HCT116 (cell line): Measurements from ENCODE around the gene PCSK6. TPM values are rescaled to one million over a fixed set of nuclear protein-coding genes. Genes with fewer than 3 reads are reported as not detected.

Source experiments
- ATAC-seq: fragments of 200-7000 bp; cut with Tn5 transposase; 2 replicates; pipeline ENCODE4 v1.9.1; 2020; ENCODE audit warnings: mild to moderate bottlenecking, moderate library complexity
- BruUV-seq: library from RNA; stranded (reverse); fragments of 400-500 nt; replicated peaks from 2 replicates; lab custom pipeline; 2021; lab: Mats Ljungman, UMichigan
- CTCF ChIA-PET: fragments of 300-600 bp; sonication (Branson Sonifier 250); formaldehyde crosslinking; loops from one replicate; lab custom pipeline; 2021; ENCODE audit warnings: antibody characterized with exemption; lab: Charles Lee
- POLR2A ChIA-PET: fragments of 300-600, 350-600 bp; sonication (Branson Sonifier 250); formaldehyde crosslinking; loops from one replicate; lab custom pipeline; 2021; ENCODE audit warnings: antibody characterized with exemption; lab: Charles Lee
- RAD21 ChIA-PET, 2 experiments: fragments of 300-600 bp; sonication (Branson Sonifier 250); formaldehyde crosslinking; loops; one replicate each; lab custom pipeline; 2023; ENCODE audit warnings: low total read pairs in 2 of 2; ENCODE audit not compliant: uncharacterized antibody in 2 of 2, unreplicated experiment in 2 of 2, low non-redundant PET in 1 of 2; lab: Charles Lee
- DNase-seq: peaks from one replicate; pipeline ENCODE4 v3.0.0-alpha.2; 2010; ENCODE audit warnings: low read depth, low spot score
- H2AFZ ChIP-seq: fragments of 200-600 bp; shearing (Covaris generic), sonication (generic); 2 replicates; pipeline ENCODE4 v1.6.1; 2017; ENCODE audit warnings: low read depth, mixed run types, mixed read lengths, antibody characterized with exemption, low read length; ENCODE audit not compliant: poor library complexity, severe bottlenecking
- H3K27ac ChIP-seq: 2 replicates; pipeline ENCODE4 v1.5.1; 2012; ENCODE audit warnings: low read depth, low read length
- H3K27me3 ChIP-seq: fragments of 200-600 bp; sonication (generic); 2 replicates; pipeline ENCODE4 v1.6.1; 2016; ENCODE audit warnings: mixed run types, low read length, mixed read lengths; ENCODE audit not compliant: insufficient read depth
- H3K36me3 ChIP-seq, 2 experiments: fragments of 200-500 bp in 1 of 2; fragments of 200-600 bp in 1 of 2; sonication (Bioruptor generic) in 1 of 2; sonication (generic) in 1 of 2; 2 replicates each; pipeline versions ENCODE4 v1.5.1 to v1.6.1; 2014 to 2016; ENCODE audit warnings: low read length in 2 of 2, inconsistent platforms in 1 of 2, mixed read lengths in 1 of 2, mixed run types in 1 of 2; ENCODE audit not compliant: insufficient read depth in 2 of 2, control insufficient read depth in 1 of 2
- H3K4me1 ChIP-seq, 2 experiments: fragments of 200-600 bp in 1 of 2; sonication (generic) in 1 of 2; 2 replicates each; pipeline versions ENCODE4 v1.5.1 to v1.6.1; 2012 to 2017; ENCODE audit warnings: low read length in 2 of 2, inconsistent platforms in 1 of 2, mild to moderate bottlenecking in 1 of 2, mixed read lengths in 1 of 2, mixed run types in 1 of 2, moderate library complexity in 1 of 2; ENCODE audit not compliant: insufficient read depth in 2 of 2, control insufficient read depth in 1 of 2
- H3K4me2 ChIP-seq: fragments of 200-600 bp; sonication (generic); 2 replicates; pipeline ENCODE4 v1.6.1; 2017; ENCODE audit warnings: mixed run types, low read length, mixed read lengths
- H3K4me3 ChIP-seq, 2 experiments: fragments of 200-600 bp in 1 of 2; sonication (generic) in 1 of 2; replicated peaks in 1 of 2; 2 replicates each; pipeline ENCODE4 v1.5.1; 2011 to 2016; ENCODE audit warnings: low read length in 2 of 2, control low read depth in 1 of 2, low read depth in 1 of 2, mild to moderate bottlenecking in 1 of 2, mixed read lengths in 1 of 2, mixed run types in 1 of 2
- H3K79me2 ChIP-seq: fragments of 200-600 bp; sonication (generic); 2 replicates; pipeline ENCODE4 v1.6.1; 2017; ENCODE audit warnings: mild to moderate bottlenecking, mixed run types, low read length, moderate library complexity, mixed read lengths; ENCODE audit not compliant: insufficient read depth
- H3K9ac ChIP-seq: fragments of 200-600 bp; sonication (generic); 2 replicates; pipeline ENCODE4 v1.6.1; 2016; ENCODE audit warnings: low read length, mixed read lengths
- H3K9me2 ChIP-seq: fragments of 200-600 bp; sonication (generic), shearing (Covaris generic); 2 replicates; pipeline ENCODE4 v1.6.1; 2017; ENCODE audit warnings: mixed run types, mild to moderate bottlenecking, moderate library complexity; ENCODE audit not compliant: insufficient read depth
- H3K9me3 ChIP-seq, 2 experiments: fragments of 200-500 bp in 1 of 2; fragments of 200-600 bp in 1 of 2; sonication (Bioruptor generic) in 1 of 2; sonication (generic) in 1 of 2; 2 replicates each; pipeline ENCODE4 v1.6.1; 2014 to 2017; ENCODE audit warnings: low read length in 2 of 2, mixed read lengths in 2 of 2, inconsistent platforms in 1 of 2, low read depth in 1 of 2, mild to moderate bottlenecking in 1 of 2, mixed run types in 1 of 2, moderate library complexity in 1 of 2; ENCODE audit not compliant: control insufficient read depth in 1 of 2, insufficient read depth in 1 of 2
- H4K20me1 ChIP-seq: fragments of 200-600 bp; sonication (generic), shearing (Covaris generic); 2 replicates; pipeline ENCODE4 v1.6.1; 2017; ENCODE audit warnings: mixed run types, mild to moderate bottlenecking, moderate library complexity; ENCODE audit not compliant: insufficient read depth
- CBX3 ChIP-seq: IDR thresholded peaks from 2 replicates; pipeline ENCODE4 v1.6.1; 2012; ENCODE audit warnings: low read depth
- CTCF ChIP-seq, 3 experiments: fragments of 200-600 bp in 1 of 3; sonication (generic) in 1 of 3; IDR thresholded peaks in 2 of 3; conservative IDR thresholded peaks in 1 of 3; 2 replicates each; pipeline ENCODE4 v1.5.1; 2012 to 2017; ENCODE audit warnings: low read depth in 2 of 3, low read length in 2 of 3, antibody characterized with exemption in 1 of 3, borderline replicate concordance in 1 of 3, control low read depth in 1 of 3, mild to moderate bottlenecking in 1 of 3, mixed read lengths in 1 of 3, mixed run types in 1 of 3, moderate library complexity in 1 of 3; ENCODE audit not compliant: insufficient read depth in 1 of 3
- ELF1 ChIP-seq: IDR thresholded peaks from 2 replicates; pipeline ENCODE4 v1.6.1; 2012; ENCODE audit warnings: low read depth, borderline replicate concordance
- EZH2 ChIP-seq: fragments of 200-600 bp; sonication (generic); IDR thresholded peaks from 2 replicates; pipeline ENCODE4 v1.6.1; 2017; ENCODE audit warnings: antibody characterized with exemption, mixed run types
- FOSL1 ChIP-seq: IDR thresholded peaks from 2 replicates; pipeline ENCODE4 v1.6.1; 2012; ENCODE audit warnings: low read depth
- JUND ChIP-seq: IDR thresholded peaks from 2 replicates; pipeline ENCODE4 v1.6.1; 2012
- MAX ChIP-seq: IDR thresholded peaks from 2 replicates; pipeline ENCODE4 v1.6.1; 2012
- POLR2AphosphoS5 ChIP-seq: IDR thresholded peaks from 2 replicates; pipeline ENCODE4 v1.6.1; 2011; ENCODE audit warnings: mild to moderate bottlenecking, low read depth, low read length, moderate library complexity
- RAD21 ChIP-seq: IDR thresholded peaks from 2 replicates; pipeline ENCODE4 v1.6.1; 2012; ENCODE audit warnings: low read depth, mild to moderate bottlenecking
- SP1 ChIP-seq: IDR thresholded peaks from 2 replicates; pipeline ENCODE4 v1.6.1; 2012; ENCODE audit warnings: low read depth
- YY1 ChIP-seq: IDR thresholded peaks from 2 replicates; pipeline ENCODE4 v1.6.1; 2011; ENCODE audit warnings: low read length, low read depth, moderate library complexity, mild to moderate bottlenecking; ENCODE audit not compliant: insufficient replicate concordance; ENCODE audit errors: extremely low read depth
- intact Hi-C: fragments of 100-400 bp; cut with micrococcal nuclease; formaldehyde crosslinking; loops from 2 replicates; pipeline ENCODE4 v1.10.0; 2022
- total RNA-seq: library from RNA; stranded (reverse); gene quantifications from one replicate; pipeline ENCODE4 v1.2.1, GENCODE V29; 2021; ENCODE audit not compliant: unreplicated experiment
- TF ChIP-seq, protein P1 (sequence below): IDR thresholded peaks from 2 replicates; pipeline ENCODE4 v1.6.1; 2012; ENCODE audit warnings: low read depth

Gene PCSK6
- total RNA-seq, 1 experiment from 2014 or later, result 13.5 TPM

GRCh38 chr15:101362986-101363566 lies 126.4 kb downstream of the PCSK6 start (continued):
- TF ChIP-seq CTCF (IDR thresholded peaks at IDR 0.05 in 2 of 3, conservative IDR thresholded peaks at IDR 0.05 in 1 of 3; ENCODE audit: borderline replicate concordance in 1 of 3, insufficient read depth in 1 of 3, low read depth in 2 of 3, low read length in 2 of 3) (no peak), YY1 (no peak), ELF1 (no peak), POLR2AphosphoS5 (no peak)

DNA sequence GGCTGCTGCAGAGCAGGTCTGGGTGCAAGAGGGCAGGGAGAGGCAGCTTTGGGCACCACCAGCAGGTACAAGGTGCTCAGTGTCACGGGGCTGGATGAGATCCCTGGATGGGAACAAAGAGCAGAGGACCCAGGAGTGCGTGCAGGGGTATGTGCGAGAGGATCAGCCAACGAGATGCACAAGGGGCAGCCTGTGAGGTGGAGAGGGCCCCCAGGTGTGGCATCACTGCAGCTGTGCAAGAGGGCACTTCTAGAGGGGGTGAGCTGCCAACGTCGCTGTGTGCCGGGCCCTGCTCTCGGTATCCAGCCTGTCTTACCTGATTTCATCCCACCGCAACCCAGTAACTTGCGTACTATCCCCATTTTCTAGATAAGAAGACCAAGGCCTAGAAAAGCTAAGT lies 127.1 kb downstream of the PCSK6 start:
- POLR2A ChIA-PET, result no interaction called here
- RAD21 ChIA-PET, result no interaction called here
- H3K27me3 ChIP-seq, result no peaks in the 10 kb centered on the region
- no peak overlapping the region for H3K9ac ChIP-seq
- no peak overlapping the region for H3K4me2 ChIP-seq
- CTCF ChIA-PET, result no interaction called here
- H3K79me2 ChIP-seq, result no peaks in the 10 kb centered on the region
- intact Hi-C loops, result no loop called here
- no peak overlapping the region for H3K27ac ChIP-seq
- no peak for ATAC-seq
- H3K9me2 ChIP-seq, result no peaks in the 10 kb centered on the region
- H2AFZ ChIP-seq, result no peak overlapping the region
- H3K9me3 ChIP-seq, result no peaks in the 10 kb centered on the region
- H3K4me1 ChIP-seq, result no peaks in the 10 kb centered on the region
- no peaks in the 10 kb centered on the region for H3K36me3 ChIP-seq
- no peak for TF ChIP-seq JUND
- no peak for TF ChIP-seq FOSL1
- no peak for TF ChIP-seq POLR2AphosphoS5
- TF ChIP-seq CBX3, result no peak
- TF ChIP-seq SP1, result no peak
- TF ChIP-seq MAX, result no peak
- no peak for TF ChIP-seq EZH2
- TF ChIP-seq RAD21, result no peak
- TF ChIP-seq CTCF (IDR thresholded peaks at IDR 0.05 in 2 of 3, conservative IDR thresholded peaks at IDR 0.05 in 1 of 3; ENCODE audit: borderline replicate concordance in 1 of 3, insufficient read depth in 1 of 3, low read depth in 2 of 3, low read length in 2 of 3), result no peak
- TF ChIP-seq, protein P1, sequence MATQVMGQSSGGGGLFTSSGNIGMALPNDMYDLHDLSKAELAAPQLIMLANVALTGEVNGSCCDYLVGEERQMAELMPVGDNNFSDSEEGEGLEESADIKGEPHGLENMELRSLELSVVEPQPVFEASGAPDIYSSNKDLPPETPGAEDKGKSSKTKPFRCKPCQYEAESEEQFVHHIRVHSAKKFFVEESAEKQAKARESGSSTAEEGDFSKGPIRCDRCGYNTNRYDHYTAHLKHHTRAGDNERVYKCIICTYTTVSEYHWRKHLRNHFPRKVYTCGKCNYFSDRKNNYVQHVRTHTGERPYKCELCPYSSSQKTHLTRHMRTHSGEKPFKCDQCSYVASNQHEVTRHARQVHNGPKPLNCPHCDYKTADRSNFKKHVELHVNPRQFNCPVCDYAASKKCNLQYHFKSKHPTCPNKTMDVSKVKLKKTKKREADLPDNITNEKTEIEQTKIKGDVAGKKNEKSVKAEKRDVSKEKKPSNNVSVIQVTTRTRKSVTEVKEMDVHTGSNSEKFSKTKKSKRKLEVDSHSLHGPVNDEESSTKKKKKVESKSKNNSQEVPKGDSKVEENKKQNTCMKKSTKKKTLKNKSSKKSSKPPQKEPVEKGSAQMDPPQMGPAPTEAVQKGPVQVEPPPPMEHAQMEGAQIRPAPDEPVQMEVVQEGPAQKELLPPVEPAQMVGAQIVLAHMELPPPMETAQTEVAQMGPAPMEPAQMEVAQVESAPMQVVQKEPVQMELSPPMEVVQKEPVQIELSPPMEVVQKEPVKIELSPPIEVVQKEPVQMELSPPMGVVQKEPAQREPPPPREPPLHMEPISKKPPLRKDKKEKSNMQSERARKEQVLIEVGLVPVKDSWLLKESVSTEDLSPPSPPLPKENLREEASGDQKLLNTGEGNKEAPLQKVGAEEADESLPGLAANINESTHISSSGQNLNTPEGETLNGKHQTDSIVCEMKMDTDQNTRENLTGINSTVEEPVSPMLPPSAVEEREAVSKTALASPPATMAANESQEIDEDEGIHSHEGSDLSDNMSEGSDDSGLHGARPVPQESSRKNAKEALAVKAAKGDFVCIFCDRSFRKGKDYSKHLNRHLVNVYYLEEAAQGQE, result no peak
- no peaks in the 10 kb centered on the region for H4K20me1 ChIP-seq
- BruUV-seq, result no TSS peak
- no peak for DNase-seq
- no peak overlapping the region for H3K4me3 ChIP-seq
